GM12878 (cell line): ENCODE measurements around the gene RAB3C. TPM values are rescaled to one million over a fixed set of nuclear protein-coding genes. Genes with fewer than 3 reads are reported as not detected.

Experiments used
- ATAC-seq: fragments of 200-7000 bp; cut with Tn5 transposase; 3 replicates; pipeline ENCODE4 v1.9.1; 2020; ENCODE audit warnings: mild to moderate bottlenecking, moderate library complexity
- BruUV-seq: library from RNA; stranded (reverse); fragments of 400-500 nt; replicated peaks from 2 replicates; lab custom pipeline; 2021; lab: Mats Ljungman, UMichigan
- CTCF ChIA-PET: fragments of 300-600 bp; sonication (Branson Sonifier 250); formaldehyde crosslinking; extraction: SDS; loops from one replicate; lab custom pipeline; 2021; ENCODE audit warnings: inconsistent platforms; lab: Yijun Ruan, JAX
- POLR2A ChIA-PET: fragments of 350-600 bp; formaldehyde crosslinking; extraction: SDS; loops from one replicate; lab custom pipeline; 2021; ENCODE audit warnings: inconsistent platforms; lab: Charles Lee
- RAD21 ChIA-PET: fragments of 300-600 bp; sonication (Branson Sonifier 250); formaldehyde crosslinking; loops from one replicate; lab custom pipeline; 2023; ENCODE audit warnings: antibody characterized with exemption; ENCODE audit not compliant: unreplicated experiment; lab: Charles Lee
- SMC1A ChIA-PET: fragments of 300-600 bp; sonication (Branson Sonifier 250); formaldehyde crosslinking; loops from one replicate; lab custom pipeline; 2023; ENCODE audit not compliant: unreplicated experiment, uncharacterized antibody; lab: Charles Lee
- DNase-seq: peaks from one replicate; pipeline ENCODE4 v3.0.0-alpha.2; 2011; ENCODE audit warnings: low read depth, low spot score
- FAIRE-seq: peaks from 3 replicates; lab custom pipeline; 2011; peaks lifted over from hg19 to GRCh38; lab: Jason Lieb, UNC
- H2AFZ ChIP-seq: 2 replicates; pipeline ENCODE4 v1.6.0; 2011; ENCODE audit warnings: low read depth, low read length, control low read depth; ENCODE audit not compliant: control insufficient read depth
- H3K27ac ChIP-seq: 2 replicates; pipeline ENCODE4 v1.5.1; 2011; ENCODE audit warnings: control low read depth; ENCODE audit not compliant: control insufficient read depth, insufficient read depth
- H3K27me3 ChIP-seq, 2 experiments: replicated peaks in 1 of 2; 2 replicates each; pipeline versions ENCODE4 v1.6.0 to v1.6.1; 2011; ENCODE audit warnings: low read length in 1 of 2; ENCODE audit not compliant: control insufficient read depth in 2 of 2, insufficient read depth in 2 of 2
- H3K36me3 ChIP-seq, 2 experiments: 2 replicates each; pipeline ENCODE4 v1.5.1; 2011; ENCODE audit warnings: low read length in 1 of 2; ENCODE audit not compliant: control insufficient read depth in 2 of 2, insufficient read depth in 2 of 2
- H3K4me1 ChIP-seq: 2 replicates; pipeline ENCODE4 v1.6.1; 2011; ENCODE audit warnings: mild to moderate bottlenecking, low read length, moderate library complexity, mixed read lengths; ENCODE audit not compliant: control insufficient read depth, insufficient read depth
- H3K4me2 ChIP-seq: 2 replicates; pipeline ENCODE4 v1.6.0; 2011; ENCODE audit warnings: control low read depth; ENCODE audit not compliant: control insufficient read depth, insufficient read depth
- H3K4me3 ChIP-seq: fragments of 200-600 bp; sonication (generic); 2 replicates; pipeline ENCODE4 v1.5.1; 2016
- H3K79me2 ChIP-seq: 2 replicates; pipeline ENCODE4 v1.6.0; 2011; ENCODE audit warnings: low read length; ENCODE audit not compliant: control insufficient read depth, insufficient read depth
- H3K9ac ChIP-seq: 2 replicates; pipeline ENCODE4 v1.8.0; 2011; ENCODE audit warnings: low read length, control low read depth, mixed read lengths; ENCODE audit not compliant: control insufficient read depth, insufficient read depth
- H3K9me3 ChIP-seq: replicated peaks from 3 replicates; pipeline ENCODE4 v1.5.1; 2011; ENCODE audit warnings: mild to moderate bottlenecking, low read length; ENCODE audit not compliant: control insufficient read depth, insufficient read depth
- H4K20me1 ChIP-seq: 2 replicates; pipeline ENCODE4 v1.6.0; 2011; ENCODE audit not compliant: control insufficient read depth, insufficient read depth
- BMI1 ChIP-seq: fragments of 450-650 bp; IDR thresholded peaks from 2 replicates; pipeline ENCODE4 v1.6.1; 2016; ENCODE audit warnings: mild to moderate bottlenecking, moderate library complexity, borderline replicate concordance
- CBX5 ChIP-seq: sonication (generic); IDR thresholded peaks from 2 replicates; pipeline ENCODE4 v1.6.1; 2016; ENCODE audit warnings: low read depth, moderate library complexity, mild to moderate bottlenecking, inconsistent platforms
- CREM ChIP-seq: IDR thresholded peaks from 2 replicates; pipeline ENCODE4 v1.6.1; 2014; ENCODE audit warnings: antibody characterized with exemption, low read depth
- E2F4 ChIP-seq: IDR thresholded peaks from 2 replicates; pipeline ENCODE4 v1.6.1; 2012; ENCODE audit warnings: low read depth, low read length, improper control_type of control experiment
- ETV6 ChIP-seq, 2 experiments: fragments of 450-650 bp in 1 of 2; IDR thresholded peaks in 1 of 2; conservative IDR thresholded peaks in 1 of 2; 2 replicates each; pipeline ENCODE4 v1.6.1; 2014; ENCODE audit warnings: antibody characterized with exemption in 1 of 2, borderline replicate concordance in 1 of 2, low read depth in 1 of 2, mild to moderate bottlenecking in 1 of 2, moderate library complexity in 1 of 2
- IRF4 ChIP-seq: IDR thresholded peaks from 2 replicates; pipeline ENCODE4 v1.6.1; 2011; ENCODE audit warnings: low read depth, low read length
- JUNB ChIP-seq: IDR thresholded peaks from 2 replicates; pipeline ENCODE4 v1.6.1; 2016; ENCODE audit warnings: antibody characterized with exemption, mild to moderate bottlenecking
- KDM1A ChIP-seq: fragments of 200-600 bp; sonication (generic); IDR thresholded peaks from 2 replicates; pipeline ENCODE4 v1.6.1; 2016; ENCODE audit warnings: borderline replicate concordance
- MXI1 ChIP-seq: fragments of 150-350 bp; IDR thresholded peaks from 2 replicates; pipeline ENCODE4 v1.6.1; 2011; ENCODE audit warnings: low read depth, mild to moderate bottlenecking, inconsistent platforms, low read length, improper control_type of control experiment
- NFYB ChIP-seq: IDR thresholded peaks from 2 replicates; pipeline ENCODE4 v1.6.1; 2011; ENCODE audit warnings: low read depth, mild to moderate bottlenecking, low read length, improper control_type of control experiment, moderate library complexity; ENCODE audit not compliant: insufficient read depth
- NR2C2 ChIP-seq: IDR thresholded peaks from 2 replicates; pipeline ENCODE4 v1.6.1; 2011; ENCODE audit warnings: borderline replicate concordance, low read depth; ENCODE audit not compliant: control insufficient read depth, insufficient read length
- SP1 ChIP-seq: IDR thresholded peaks from one replicate; pipeline ENCODE4 v1.6.1; 2011; ENCODE audit warnings: low read depth, low read length
- TAF1 ChIP-seq: IDR thresholded peaks from 2 replicates; pipeline ENCODE4 v1.6.1; 2011; ENCODE audit warnings: mild to moderate bottlenecking, low read depth, low read length, borderline replicate concordance
- WGBS: methylation state at CpG from one replicate; pipeline ENCODE4 v1.1.6; 2016; ENCODE audit warnings: low lambda C conversion rate; ENCODE audit not compliant: insufficient replicate concordance, insufficient coverage; ENCODE audit errors: missing lambda C conversion rate; 5-methylcytosine and 5-hydroxymethylcytosine counted together
- in situ Hi-C: fragments of 300-500 bp; cut with MboI; formaldehyde crosslinking; loops from 9 replicates; pipeline ENCODE4 v1.14.3; 2018; ENCODE audit warnings: mixed read lengths
- intact Hi-C: fragments of 100-400 bp; cut with micrococcal nuclease; formaldehyde crosslinking; loops from one replicate; pipeline ENCODE4 v1.14.2; 2022; ENCODE audit not compliant: unreplicated experiment
- polyA plus RNA-seq, 11 experiments: library from polyadenylated mRNA; depleted of rRNA in 4 of 11; unstranded in 6 of 11; stranded (reverse) in 5 of 11; fragments of >200 nt; fragmentation: Nextera tagmentation in 4 of 11; fragmentation: Illumina TruSeq in 1 of 11; extraction: Ambion mirVana in 4 of 11; extraction: Trizol in 1 of 11; gene quantifications; 1 replicate in 1 of 11; 2 replicates in 10 of 11; pipeline versions ENCODE4 v1.2.1 to v1.2.3, GENCODE V29; 2011 to 2016; ENCODE audit warnings: inconsistent platforms in 2 of 11, missing spikeins in 2 of 11, low read depth in 1 of 11
- total RNA-seq, 4 experiments: library from RNA; depleted of rRNA in 3 of 4; stranded (reverse); fragments of >200 nt in 3 of 4; fragmentation: Illumina TruSeq in 1 of 4; extraction: Trizol in 1 of 4; gene quantifications; 2 replicates each; pipeline versions ENCODE4 v1.2.1 to v1.2.3, GENCODE V29; 2013 to 2021

Gene RAB3C
- total and polyA plus RNA-seq, 10 of the 15 experiments (the other 5 are each of a cell fraction or from before 2014, with no cell fraction given), result not detected

DNA sequence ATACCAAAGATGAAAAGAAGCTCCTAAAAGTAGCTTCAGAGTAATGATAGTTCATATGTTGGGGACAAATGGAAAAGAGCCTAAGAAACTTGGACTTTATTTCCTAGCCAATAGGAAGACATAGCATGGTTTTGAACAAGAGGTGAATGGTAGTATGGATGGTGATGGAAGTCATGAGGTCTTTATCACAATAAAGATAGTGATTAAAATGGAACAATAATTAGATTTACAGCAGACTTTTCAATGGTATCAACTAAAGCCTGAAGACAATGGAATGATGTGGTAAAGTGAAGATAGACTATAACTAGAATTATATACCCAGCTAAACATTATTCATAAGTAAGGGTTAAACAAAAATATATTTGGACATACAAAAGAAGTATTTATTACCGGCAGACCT, 131.2 kb downstream of the RAB3C start:
- FAIRE-seq (no peak), ATAC-seq (no peak), DNase-seq (no peak)
- in situ Hi-C loops (no loop called here), intact Hi-C loops (no loop called here)
- Histone ChIP-seq H2AFZ (no peak overlapping the region), H3K27me3 (no peaks in the 10 kb centered on the region; a peak in 1 of 4 replicates), H3K4me1 (no peaks in the 10 kb centered on the region), H3K4me2 (no peak overlapping the region), H3K36me3 (no peaks in the 10 kb centered on the region), H3K9me3 (no peaks in the 10 kb centered on the region), H3K27ac (no peak overlapping the region), H3K4me3 (no peak overlapping the region), H3K9ac (no peak overlapping the region), H3K79me2 (no peaks in the 10 kb centered on the region), H4K20me1 (no peaks in the 10 kb centered on the region)
- ChIA-PET RAD21 (no interaction called here), SMC1A (interaction anchor here (0.6 kb wide), 2 partner anchors 95 to 216 kb away, joined by 3 to 4 read pairs; no protein-coding TSS in a partner anchor), POLR2A (no interaction called here), CTCF (no interaction called here)
- WGBS, result 50% methylated on average over 1 of the region's 1 CpG
- TF ChIP-seq TAF1 (no peak), NFYB (no peak), CREM (no peak), CBX5 (no peak), E2F4 (no peak), SP1 (no peak), IRF4 (no peak), ETV6 (conservative IDR thresholded peaks at IDR 0.05 in 1 of 2, IDR thresholded peaks at IDR 0.05 in 1 of 2; ENCODE audit: borderline replicate concordance in 1 of 2, low read depth in 1 of 2) (no peak), NR2C2 (no peak), KDM1A (no peak), JUNB (no peak), MXI1 (no peak), BMI1 (no peak)
- no TSS peak for BruUV-seq
